ENCODE data around the gene DNAAF9. TPM values are rescaled to one million over a fixed set of nuclear protein-coding genes. Genes with fewer than 3 reads are reported as not detected.

Gene DNAAF9
- total RNA-seq, 2 donors from 2014 or later: 10.9 to 24.8 TPM

DNA sequence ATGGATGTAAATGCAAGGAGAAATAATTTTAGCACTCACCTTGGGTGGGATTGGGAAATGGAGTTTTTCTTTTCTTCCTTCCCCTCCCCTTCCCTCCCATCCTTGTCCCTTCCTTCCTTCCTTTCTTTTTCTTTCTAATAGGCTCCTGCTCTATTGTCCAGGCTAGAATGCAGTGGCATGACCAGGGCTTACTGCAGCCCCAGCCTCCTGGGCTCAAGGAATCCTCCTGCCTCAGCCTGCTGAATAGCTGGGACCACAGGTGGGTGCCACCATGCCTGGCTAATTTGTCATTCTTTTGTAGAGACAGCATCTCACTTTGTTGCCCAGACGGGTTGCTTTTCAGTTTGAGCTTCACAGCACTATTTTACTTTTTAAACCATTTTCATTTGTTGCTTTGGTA, 41.9 kb upstream of the DNAAF9 start:
- H3K36me3 ChIP-seq: no peaks in the 10 kb centered on the region
- no peaks in the 10 kb centered on the region for H3K9me3 ChIP-seq
- no peak overlapping the region for H3K27ac ChIP-seq
- WGBS: 75% methylated on average over 1 of the region's 1 CpG
- H3K4me1 ChIP-seq (replicated peaks): no peaks in the 10 kb centered on the region
- no peak overlapping the region for H3K4me3 ChIP-seq
- no peak for DNase-seq (ENCODE audit: low spot score)
- TF ChIP-seq POLR2A (IDR thresholded peaks at IDR 0.05) (no peak), POLR2AphosphoS5 (IDR thresholded peaks at IDR 0.05) (no peak)
- TF ChIP-seq, protein P1, sequence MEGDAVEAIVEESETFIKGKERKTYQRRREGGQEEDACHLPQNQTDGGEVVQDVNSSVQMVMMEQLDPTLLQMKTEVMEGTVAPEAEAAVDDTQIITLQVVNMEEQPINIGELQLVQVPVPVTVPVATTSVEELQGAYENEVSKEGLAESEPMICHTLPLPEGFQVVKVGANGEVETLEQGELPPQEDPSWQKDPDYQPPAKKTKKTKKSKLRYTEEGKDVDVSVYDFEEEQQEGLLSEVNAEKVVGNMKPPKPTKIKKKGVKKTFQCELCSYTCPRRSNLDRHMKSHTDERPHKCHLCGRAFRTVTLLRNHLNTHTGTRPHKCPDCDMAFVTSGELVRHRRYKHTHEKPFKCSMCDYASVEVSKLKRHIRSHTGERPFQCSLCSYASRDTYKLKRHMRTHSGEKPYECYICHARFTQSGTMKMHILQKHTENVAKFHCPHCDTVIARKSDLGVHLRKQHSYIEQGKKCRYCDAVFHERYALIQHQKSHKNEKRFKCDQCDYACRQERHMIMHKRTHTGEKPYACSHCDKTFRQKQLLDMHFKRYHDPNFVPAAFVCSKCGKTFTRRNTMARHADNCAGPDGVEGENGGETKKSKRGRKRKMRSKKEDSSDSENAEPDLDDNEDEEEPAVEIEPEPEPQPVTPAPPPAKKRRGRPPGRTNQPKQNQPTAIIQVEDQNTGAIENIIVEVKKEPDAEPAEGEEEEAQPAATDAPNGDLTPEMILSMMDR (IDR thresholded peaks at IDR 0.05): no peak
- H3K27me3 ChIP-seq (replicated peaks; ENCODE audit: insufficient read depth): no peaks in the 10 kb centered on the region
- intact Hi-C loops (cut with DNase I): no loop called here

DNA sequence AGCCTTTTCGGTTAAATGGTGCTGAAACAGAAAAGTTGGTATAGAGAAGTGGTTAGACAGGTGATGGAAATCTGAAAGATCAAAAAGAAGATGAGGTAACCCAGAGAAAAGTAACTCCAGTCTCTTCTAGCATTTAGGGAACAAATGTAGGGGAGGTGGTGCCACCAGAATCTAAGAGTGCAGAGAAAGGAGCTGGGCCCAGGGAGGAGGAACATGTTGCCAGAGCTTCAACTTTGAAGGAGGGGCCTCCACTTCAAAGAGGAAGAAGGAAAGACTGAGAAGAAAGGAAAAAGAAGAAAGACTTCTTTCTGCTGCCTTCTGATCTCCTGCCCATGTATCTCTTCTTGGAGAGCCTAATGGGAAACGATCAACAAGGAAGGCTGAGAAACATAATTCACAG, 39.9 kb upstream of the DNAAF9 start:
- TF ChIP-seq POLR2A (IDR thresholded peaks at IDR 0.05) (no peak), POLR2AphosphoS5 (IDR thresholded peaks at IDR 0.05) (no peak)
- TF ChIP-seq, protein P1 (IDR thresholded peaks at IDR 0.05): no peak

DNA sequence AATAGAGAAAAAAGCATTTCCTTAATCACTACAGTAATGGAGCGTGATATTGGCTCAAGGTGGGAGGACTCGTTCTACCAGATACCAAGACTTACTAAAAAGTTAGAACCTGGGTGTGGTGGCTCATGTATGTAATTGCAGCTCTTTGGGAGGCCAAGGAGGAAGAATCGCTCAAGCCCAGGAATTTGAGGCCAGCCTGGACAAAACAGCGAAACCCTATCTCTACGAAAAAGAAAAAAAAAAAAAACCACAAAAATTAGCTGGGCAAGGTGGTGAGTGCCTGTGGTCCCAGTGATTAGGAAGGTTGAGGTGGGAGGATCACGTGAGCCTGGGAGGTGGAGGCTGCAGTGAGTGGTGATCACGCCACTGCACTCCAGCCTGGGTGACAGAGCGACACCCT, 39.3 kb upstream of the DNAAF9 start:
- no peak for DNase-seq (ENCODE audit: low spot score)

More for the DNA sequence above, 39.9 kb upstream of the DNAAF9 start:
- H3K9me3 ChIP-seq: no peaks in the 10 kb centered on the region
- no peaks in the 10 kb centered on the region for H3K36me3 ChIP-seq
- intact Hi-C loops (cut with DNase I): no loop called here
- H3K27ac ChIP-seq: no peak overlapping the region
- H3K27me3 ChIP-seq (replicated peaks; ENCODE audit: insufficient read depth): no peaks in the 10 kb centered on the region
- no peaks in the 10 kb centered on the region for H3K4me1 ChIP-seq (replicated peaks)
- no peak overlapping the region for H3K4me3 ChIP-seq
- DNase-seq (ENCODE audit: low spot score): no peak
- 81% methylated on average over 2 of the region's 2 CpGs for WGBS

DNA sequence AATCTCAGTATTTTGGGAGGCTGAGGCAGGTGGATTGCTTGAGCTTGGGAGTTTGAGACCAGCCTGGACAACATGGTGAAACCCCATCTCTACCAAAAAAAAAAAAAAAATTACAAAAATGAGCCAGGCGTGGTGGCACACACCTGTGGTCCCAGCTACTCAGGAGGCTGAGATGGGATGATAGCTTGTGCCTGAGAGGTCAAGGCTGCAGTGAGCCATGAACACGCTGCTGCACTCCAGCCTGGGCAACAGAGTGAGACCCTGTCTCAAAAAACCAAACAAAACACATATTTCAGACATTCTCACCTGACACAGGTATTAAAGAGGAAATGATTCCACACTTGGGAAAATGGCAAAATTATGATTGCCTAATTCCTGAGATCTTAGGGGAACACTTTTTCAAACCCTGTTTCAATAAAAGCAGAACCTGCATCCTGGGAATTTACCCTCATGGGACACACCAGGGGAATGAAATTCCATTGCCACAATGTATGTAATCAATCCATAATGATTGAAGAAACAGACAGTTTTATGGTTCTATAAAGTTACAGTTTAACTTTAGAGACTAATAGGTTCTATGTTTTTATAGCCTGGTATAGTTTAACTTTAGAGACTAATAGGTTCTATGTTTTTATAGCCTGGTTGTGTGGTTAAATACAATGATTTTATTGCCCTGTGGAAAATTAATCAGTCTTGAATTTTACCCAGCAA, 29.6 kb upstream of the DNAAF9 start:
- WGBS: 89% methylated on average over 2 of the region's 2 CpGs

More for the DNA sequence above, 39.3 kb upstream of the DNAAF9 start:
- Histone ChIP-seq H3K36me3 (no peaks in the 10 kb centered on the region), H3K4me1 (replicated peaks) (no peaks in the 10 kb centered on the region), H3K9me3 (no peaks in the 10 kb centered on the region), H3K27ac (no peak overlapping the region), H3K4me3 (no peak overlapping the region), H3K27me3 (replicated peaks; ENCODE audit: insufficient read depth) (no peaks in the 10 kb centered on the region)
- no peak for TF ChIP-seq POLR2A (IDR thresholded peaks at IDR 0.05)
- TF ChIP-seq, protein P1 (IDR thresholded peaks at IDR 0.05): no peak
- TF ChIP-seq POLR2AphosphoS5 (IDR thresholded peaks at IDR 0.05): no peak
- WGBS: 77% methylated on average over 8 of the region's 8 CpGs
- intact Hi-C loops (cut with DNase I): no loop called here

More for the DNA sequence above, 29.6 kb upstream of the DNAAF9 start:
- intact Hi-C loops (cut with DNase I): no loop called here
- no peak for DNase-seq (ENCODE audit: low spot score)
- Histone ChIP-seq H3K27me3 (replicated peaks; ENCODE audit: insufficient read depth) (no peaks in the 10 kb centered on the region), H3K27ac (no peak overlapping the region), H3K4me1 (replicated peaks) (no peaks in the 10 kb centered on the region), H3K9me3 (no peaks in the 10 kb centered on the region), H3K36me3 (no peaks in the 10 kb centered on the region), H3K4me3 (no peak overlapping the region)
- TF ChIP-seq POLR2AphosphoS5 (IDR thresholded peaks at IDR 0.05) (no peak), POLR2A (IDR thresholded peaks at IDR 0.05) (no peak)
- TF ChIP-seq, protein P1 (IDR thresholded peaks at IDR 0.05): no peak
